ENCODE measurements around the gene BSN.

BSN gene

GRCh38 chr3:49656541-49657112 is 102.3 kb downstream of the BSN start:
- peak; percentile 30 for DNase-seq (ENCODE audit: low spot score)

- no peak for DNase-seq (ENCODE audit: low spot score)
Observed at GRCh38 chr3:49657208-49657915, 103.1 kb downstream of the BSN start.

- no peak for DNase-seq (ENCODE audit: low spot score)
Observed at GRCh38 chr3:49658711-49659110, 104.4 kb downstream of the BSN start.

- DNase-seq (ENCODE audit: low spot score), result no peak
Observed at GRCh38 chr3:49659756-49660155, 105.5 kb downstream of the BSN start.

GRCh38 chr3:49661281-49661680 is 107.0 kb downstream of the BSN start:
- DNase-seq (ENCODE audit: low spot score), result no peak

GRCh38 chr3:49662021-49662420 is 107.7 kb downstream of the BSN start:
- no peak for DNase-seq (ENCODE audit: low spot score)

- DNase-seq (ENCODE audit: low spot score), result no peak
Observed at GRCh38 chr3:49662720-49663413, 108.6 kb downstream of the BSN start.

- no peak for DNase-seq (ENCODE audit: low spot score)
Observed at GRCh38 chr3:49663831-49664230, 109.6 kb downstream of the BSN start.

GRCh38 chr3:49664300-49664699 is 110.0 kb downstream of the BSN start:
- no peak for DNase-seq (ENCODE audit: low spot score)

- no peak for DNase-seq (ENCODE audit: low spot score)
Observed at GRCh38 chr3:49665822-49666519, 111.7 kb downstream of the BSN start.

GRCh38 chr3:49666592-49666991 is 112.3 kb downstream of the BSN start:
- DNase-seq (ENCODE audit: low spot score), result no peak

GRCh38 chr3:49667701-49668413 is 113.6 kb downstream of the BSN start:
- DNase-seq (ENCODE audit: low spot score), result no peak

GRCh38 chr3:49668414-49668797 is 114.1 kb downstream of the BSN start:
- peak; percentile 22 for DNase-seq (ENCODE audit: low spot score)

GRCh38 chr3:49668861-49669260 is 114.6 kb downstream of the BSN start:
- DNase-seq (ENCODE audit: low spot score), result no peak

GRCh38 chr3:49669352-49669751 is 115.1 kb downstream of the BSN start:
- DNase-seq (ENCODE audit: low spot score), result no peak

- no peak for DNase-seq (ENCODE audit: low spot score)
Observed at GRCh38 chr3:49670940-49671290, 116.6 kb downstream of the BSN start.

GRCh38 chr3:49671291-49672288 is 117.3 kb downstream of the BSN start:
- peak; percentile 80 for DNase-seq (ENCODE audit: low spot score)

GRCh38 chr3:49673121-49673714 is 118.9 kb downstream of the BSN start:
- no peak for DNase-seq (ENCODE audit: low spot score)

- peak; percentile 99 for DNase-seq (ENCODE audit: low spot score)
Observed at GRCh38 chr3:49673715-49674496, 119.6 kb downstream of the BSN start, which contains the start of gene APEH. TSS of gene APEH (plus strand) at chr3:49674351. CDS start at chr3:49674402, 51 bp downstream.

Measured in AG20443 (cell line).